A375 (cell line): Measurements from ENCODE around the gene ZNF525. TPM values are rescaled to one million over a fixed set of nuclear protein-coding genes. Genes with fewer than 3 reads are reported as not detected.

Source experiments
- small RNA-seq: library from RNA; depleted of rRNA; stranded (forward); fragments of <200 nt; gene quantifications from one replicate; pipeline ENCODE3, GENCODE V24; 2014
- total RNA-seq: library from RNA; depleted of rRNA; stranded (reverse); fragments of >200 nt; shearing (Covaris generic); gene quantifications from 2 replicates; pipeline ENCODE4 v1.2.3, GENCODE V29; 2014; rRNA removed

Gene ZNF525
- 5.3 and 8.0 TPM in 2 replicates for total RNA-seq

DNA sequence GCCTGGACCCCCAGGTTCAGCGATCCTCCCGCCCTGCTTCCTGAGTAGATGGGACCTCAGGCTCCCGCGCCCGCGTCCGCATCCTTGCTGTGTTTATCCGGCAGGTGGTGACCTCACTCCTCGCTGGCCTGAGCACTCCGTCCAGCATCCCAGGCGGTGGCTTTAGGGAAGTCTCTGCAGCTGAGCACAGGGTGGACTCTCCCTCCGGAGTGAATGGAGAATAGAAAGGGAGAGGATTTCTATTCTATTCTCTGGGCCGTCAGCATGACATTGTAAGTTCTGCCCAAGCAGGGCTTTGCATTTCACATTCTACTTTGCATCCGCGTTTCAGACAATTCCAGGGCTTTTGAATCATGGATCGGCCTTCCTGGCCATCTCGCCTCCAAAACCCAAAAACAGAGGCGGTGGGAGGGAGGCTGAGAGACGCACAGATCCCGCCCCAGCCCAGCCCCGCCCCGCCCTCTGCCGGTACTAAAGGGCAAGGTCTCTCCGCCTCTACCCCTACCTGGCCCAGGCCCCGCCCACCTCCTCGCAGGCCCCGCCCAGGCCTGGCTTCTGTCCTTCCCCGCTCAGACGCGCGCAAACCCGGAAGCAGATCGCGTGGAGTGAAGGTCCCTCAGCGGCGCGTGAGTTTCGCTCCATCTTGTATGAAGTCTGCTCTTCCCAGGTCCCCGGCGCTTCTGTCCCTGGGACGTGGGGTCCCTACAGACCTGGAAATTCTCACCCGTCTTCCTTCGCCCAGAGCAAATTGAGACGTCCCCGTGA lies at the start of gene ZNF525:
Gene ZNF525, plus strand, starts transcription at position 572 of the 765 bp plus-strand sequence. CDS start 6,577 bp downstream, outside the sequence.

DNA sequence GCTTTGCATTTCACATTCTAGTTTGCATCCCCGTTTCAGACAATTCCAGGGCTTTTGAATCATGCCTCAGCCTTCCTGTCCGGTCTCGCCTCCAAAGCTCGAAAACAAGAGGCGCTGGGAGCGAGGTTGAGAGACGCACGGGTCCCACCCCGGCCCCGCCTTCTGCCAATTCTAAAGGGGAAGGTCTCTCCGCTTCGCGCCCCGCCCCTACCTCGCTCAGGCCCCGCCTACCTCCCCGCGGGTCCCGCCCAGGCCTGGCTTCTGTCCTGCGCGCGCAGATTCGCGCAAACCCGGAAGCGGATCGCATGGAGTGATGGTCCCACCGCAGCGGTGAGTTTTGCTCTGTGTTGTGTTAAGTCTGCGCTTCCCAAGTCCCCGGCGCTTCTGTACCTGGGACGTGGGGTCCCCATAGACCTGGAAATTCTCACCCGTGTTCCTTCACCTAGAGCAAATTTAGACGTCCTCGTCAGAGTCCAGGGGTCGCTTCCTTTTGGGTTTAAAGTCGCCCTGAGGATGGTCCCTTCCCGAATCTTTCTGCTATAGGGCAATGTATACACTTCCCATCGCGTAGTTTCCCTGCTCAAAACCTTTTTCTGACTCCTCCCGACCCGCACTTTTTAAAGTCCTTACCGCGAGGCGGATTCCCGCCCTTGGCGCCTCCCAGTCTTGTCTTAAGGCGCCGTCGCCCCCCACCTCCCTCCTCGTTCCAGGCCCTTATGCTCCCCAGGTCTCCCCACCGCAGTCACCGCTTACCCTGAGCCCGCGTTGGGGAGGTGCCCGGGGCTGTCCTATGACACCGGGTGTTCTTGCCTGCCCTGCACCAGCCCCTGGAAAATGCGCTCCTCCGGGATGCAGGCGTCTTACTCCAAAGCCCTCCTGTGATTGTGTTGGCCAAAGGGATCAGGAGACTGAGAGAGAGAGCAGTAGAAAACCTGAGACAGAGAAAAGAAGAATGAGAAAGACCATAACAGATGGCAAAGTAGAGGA lies 31.7 kb upstream of the ZNF525 start, which contains the start of gene ZNF845:
Gene ZNF845, plus strand, starts transcription at position 287 of the 987 bp plus-strand sequence. CDS start 7,559 bp downstream, outside the sequence.

DNA sequence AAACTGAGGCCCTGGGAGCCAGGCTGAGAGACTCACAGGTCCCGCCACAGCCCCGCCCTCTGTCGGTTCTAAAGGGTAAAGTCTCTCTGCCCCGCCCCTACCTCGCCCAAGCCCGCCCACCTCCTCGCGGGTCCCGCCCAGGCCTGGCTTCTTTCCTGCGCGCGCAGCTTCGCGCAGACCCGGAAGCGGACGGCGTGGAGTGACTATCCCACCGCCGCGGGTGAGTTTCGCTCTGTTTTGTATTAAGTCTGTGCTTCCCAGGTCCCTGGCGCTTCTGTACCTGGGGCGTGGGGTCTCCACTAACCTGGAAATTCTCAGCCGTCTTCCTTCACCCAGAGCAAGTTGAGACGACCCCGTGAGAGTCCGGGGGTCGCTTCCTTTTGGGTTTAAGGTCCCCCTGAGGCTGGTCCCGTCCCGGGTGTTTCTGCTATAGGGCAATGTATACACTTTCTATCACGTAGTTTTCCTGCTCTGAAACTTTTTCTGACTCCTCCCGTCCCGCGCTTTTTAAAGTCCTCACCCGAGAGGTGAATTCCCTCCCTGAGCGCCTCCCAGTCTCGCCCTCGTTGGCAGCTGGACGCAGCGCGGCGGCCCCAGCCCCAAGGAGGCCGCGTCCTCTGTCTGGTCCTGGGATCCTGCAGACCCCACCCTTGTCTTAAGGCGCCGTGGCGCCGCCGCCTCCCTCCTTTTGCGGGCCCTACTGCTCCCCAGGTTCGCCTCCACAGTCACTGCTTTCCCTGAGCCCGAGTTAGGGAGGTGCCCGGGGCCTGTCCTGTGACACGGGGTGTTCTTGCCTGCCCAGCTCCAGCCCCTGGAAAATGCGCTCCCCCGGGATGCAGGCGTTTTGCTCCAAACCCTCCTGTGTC lies 29.7 kb downstream of the ZNF525 start, which contains the start of gene ZNF765:
Gene ZNF765, plus strand, starts transcription at position 176 of the 866 bp plus-strand sequence. CDS start 2,867 bp downstream, outside the sequence.

DNA sequence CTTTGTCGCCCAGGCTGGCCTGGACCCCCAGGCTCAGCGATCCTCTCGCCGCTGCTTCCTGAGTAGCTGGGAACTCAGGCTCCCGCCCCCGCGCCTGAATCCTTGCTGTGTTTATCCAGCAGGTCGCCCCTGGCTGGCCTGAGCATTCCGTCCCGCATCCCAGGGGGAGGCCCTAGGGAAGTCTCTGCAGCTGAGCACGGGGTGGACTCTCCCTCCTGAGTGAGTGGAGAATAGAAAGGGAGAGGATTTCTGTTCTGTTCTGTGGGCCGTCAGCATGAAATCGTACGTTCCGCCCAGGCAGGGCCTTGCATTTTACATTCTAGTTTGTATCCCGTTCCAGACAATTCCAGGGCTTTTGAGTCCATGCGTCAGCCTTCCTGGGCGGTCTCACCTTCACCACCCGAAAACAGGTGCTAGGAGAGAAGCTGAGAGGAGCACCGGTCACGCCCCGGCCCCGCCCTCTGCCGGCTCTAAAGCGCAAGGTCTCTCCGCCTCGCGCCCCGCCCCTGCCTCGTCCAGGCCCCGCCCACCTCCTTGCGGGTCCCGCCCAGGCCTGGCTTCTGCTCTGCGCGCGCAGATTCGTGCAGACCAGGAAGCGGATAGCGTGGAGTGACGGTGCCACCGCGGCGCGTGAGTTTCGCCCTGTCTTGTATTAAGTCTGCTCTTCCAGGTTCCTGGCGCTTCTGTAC lies 66.0 kb downstream of the ZNF525 start, which contains the start of gene ZNF761:
Gene ZNF761, plus strand, starts transcription at position 586 of the 689 bp plus-strand sequence. CDS start 15,285 bp downstream, outside the sequence.

Small RNA genes lying within 50 kb of the gene (small RNA-seq; reads per million reads assigned to genes)
- not detected for gene RPL39P36

Other genes starting within 250 kb of the ZNF525 start
- gene ZNF415, start 232.8 kb upstream of the ZNF525 start, total RNA-seq: 0.82 and 1.1 TPM in 2 replicates
- 4.5 and 6.8 TPM in 2 replicates for gene ZNF347, start 206.7 kb upstream of the ZNF525 start, total RNA-seq
- gene ZNF665, start 172.3 kb upstream of the ZNF525 start, total RNA-seq: 0.93 and 0.94 TPM in 2 replicates
- 10.1 and 11.0 TPM in 2 replicates for gene ZNF677, start 110.8 kb upstream of the ZNF525 start, total RNA-seq
- gene VN1R2, start 107.4 kb upstream of the ZNF525 start, total RNA-seq: not detected in 2 replicates
- gene VN1R4, start 98.0 kb upstream of the ZNF525 start, total RNA-seq: not detected in 2 replicates
- 4.1 and 5.2 TPM in 2 replicates for gene ZNF845, start 32.0 kb upstream of the ZNF525 start, total RNA-seq
- 5.1 and 6.2 TPM in 2 replicates for gene ZNF765, start 29.4 kb downstream of the ZNF525 start, total RNA-seq
- 4.5 and 5.5 TPM in 2 replicates for gene ZNF761, start 66.3 kb downstream of the ZNF525 start, total RNA-seq
- gene ZNF813, start 102.0 kb downstream of the ZNF525 start, total RNA-seq: 1.6 and 1.8 TPM in 2 replicates
- gene ZNF331, start 172.4 kb downstream of the ZNF525 start, total RNA-seq: 9.7 and 11.6 TPM in 2 replicates